NCI-H2171 treated with DMSO at 0.1 percent for 48 hours (cell line): ENCODE measurements around the gene PTPRN2.
"Not testable (repeated sequence)": the region's sequence is repeated elsewhere in the genome, so short reads cannot be mapped to it uniquely, and the experiment has no call there.

Experiments used
- DNase-seq: peaks from one replicate; lab custom pipeline; 2025; lab: John Stamatoyannopoulos, UW

The PTPRN2 gene

DNA sequence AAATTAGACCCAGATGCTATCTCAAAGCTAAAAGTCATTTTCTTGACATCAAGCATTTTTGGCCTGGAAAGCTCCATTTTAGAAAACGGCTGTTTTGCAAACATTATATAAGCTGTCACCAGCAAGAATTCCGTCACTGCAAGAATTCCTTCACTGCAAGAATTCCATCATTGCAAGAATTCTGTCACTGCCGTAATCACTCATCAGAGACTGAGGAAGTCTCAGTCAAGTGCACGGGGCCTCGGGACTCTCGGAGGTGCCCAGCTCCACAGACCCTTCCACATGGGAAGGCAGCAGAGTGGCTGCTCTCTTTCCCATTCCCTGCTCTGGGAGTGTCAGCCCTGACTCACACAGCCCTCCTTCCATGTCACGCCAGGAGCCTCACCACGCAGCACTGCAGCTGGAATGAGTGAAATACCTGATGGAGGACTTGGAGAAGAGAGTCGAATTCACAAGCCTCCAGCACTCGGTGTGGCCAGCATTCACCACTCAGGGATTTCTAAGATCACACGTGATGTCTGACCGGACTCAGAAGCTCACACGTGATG lies 168.3 kb downstream of the PTPRN2 start:
- DNase-seq, result no peak

DNA sequence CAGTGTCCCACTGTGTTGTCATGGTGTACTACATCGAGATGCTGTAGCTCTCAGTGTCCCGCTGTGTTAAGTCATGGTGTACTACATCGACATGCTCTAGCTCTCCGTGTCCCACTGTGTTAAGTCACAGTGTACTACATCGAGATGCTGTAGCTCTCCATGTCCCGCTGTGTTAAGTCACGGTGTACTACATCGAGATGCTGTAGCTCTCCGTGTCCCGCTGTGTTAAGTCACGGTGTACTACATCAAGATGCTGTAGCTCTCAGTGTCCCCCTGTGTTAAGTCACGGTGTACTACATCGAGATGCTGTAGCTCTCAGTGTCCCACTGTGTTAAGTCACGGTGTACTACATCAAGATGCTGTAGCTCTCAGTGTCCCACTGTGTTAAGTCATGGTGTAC lies 169.2 kb downstream of the PTPRN2 start:
- DNase-seq, result not testable (repeated sequence)

DNA sequence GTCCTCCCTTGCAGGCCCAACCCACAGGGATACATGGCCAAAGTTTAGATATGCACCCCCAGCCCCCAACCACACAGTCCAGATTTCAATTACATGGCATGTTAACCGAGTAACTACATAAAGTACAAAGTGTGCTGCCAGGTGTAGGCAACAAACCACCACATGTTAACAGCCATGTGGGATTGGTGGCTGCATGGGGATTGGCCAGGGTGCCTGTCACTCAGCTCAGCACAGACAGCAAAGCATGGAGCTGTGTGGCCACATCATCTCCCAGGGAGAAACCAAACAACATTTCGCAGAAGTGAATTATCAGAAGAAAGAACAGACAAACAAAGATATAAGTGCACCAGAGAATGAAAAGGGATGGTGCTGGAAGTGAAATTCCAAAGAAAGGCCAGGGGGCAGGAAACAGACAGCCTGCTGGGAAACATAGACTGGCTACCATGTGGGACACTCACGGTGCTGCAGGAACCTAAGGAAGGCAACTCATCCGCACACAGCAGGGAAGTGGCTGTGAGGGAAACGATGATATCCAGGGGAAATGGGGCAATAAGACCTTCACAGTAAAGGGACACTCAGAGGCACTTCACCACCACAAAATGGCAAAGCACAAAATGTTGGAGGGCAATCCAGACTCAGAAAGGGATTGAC lies 171.2 kb downstream of the PTPRN2 start:
- no peak for DNase-seq

DNA sequence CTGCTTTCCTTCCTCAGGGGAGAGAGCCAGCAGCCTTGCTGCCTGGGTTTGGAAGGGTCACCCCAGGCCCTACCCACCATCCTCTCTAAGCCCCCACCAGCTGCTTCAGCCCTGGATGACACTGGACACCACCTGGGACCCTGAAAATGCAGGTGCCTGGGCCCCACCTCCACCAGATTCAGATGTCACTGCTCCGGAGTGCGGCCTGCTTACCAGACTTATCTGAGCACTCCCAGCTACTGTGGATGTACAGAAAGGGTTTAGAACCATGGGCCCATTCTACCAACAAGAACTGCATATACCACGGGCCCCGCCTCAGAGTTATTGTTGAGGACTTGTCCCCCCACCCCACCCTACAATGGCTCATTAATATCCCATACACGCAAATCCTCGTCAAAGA lies 172.3 kb downstream of the PTPRN2 start:
- no peak for DNase-seq

DNA sequence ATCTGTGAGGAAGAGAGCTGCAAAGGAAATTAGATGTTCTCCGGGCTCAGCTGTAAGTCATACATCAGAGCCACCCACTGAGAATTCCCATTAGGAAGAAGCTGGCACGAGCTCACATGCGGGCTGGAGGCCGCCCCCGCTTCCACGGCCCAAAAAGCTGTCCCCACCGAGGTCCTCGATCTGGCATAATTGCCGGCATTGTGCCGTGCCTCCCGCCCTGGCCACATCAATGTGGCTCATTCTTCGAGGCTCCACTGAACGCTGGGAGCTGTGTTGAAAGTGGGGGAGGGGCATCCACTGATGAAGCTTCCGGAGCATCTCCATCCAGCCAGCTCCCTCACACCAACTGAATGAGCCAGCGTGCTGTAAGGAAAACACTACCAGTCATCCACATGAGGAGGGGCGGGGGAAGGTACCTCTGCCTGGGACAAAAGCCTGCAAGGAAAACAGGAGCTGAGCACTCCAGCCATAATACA lies 173.1 kb downstream of the PTPRN2 start:
- DNase-seq, result peak; percentile 5

DNA sequence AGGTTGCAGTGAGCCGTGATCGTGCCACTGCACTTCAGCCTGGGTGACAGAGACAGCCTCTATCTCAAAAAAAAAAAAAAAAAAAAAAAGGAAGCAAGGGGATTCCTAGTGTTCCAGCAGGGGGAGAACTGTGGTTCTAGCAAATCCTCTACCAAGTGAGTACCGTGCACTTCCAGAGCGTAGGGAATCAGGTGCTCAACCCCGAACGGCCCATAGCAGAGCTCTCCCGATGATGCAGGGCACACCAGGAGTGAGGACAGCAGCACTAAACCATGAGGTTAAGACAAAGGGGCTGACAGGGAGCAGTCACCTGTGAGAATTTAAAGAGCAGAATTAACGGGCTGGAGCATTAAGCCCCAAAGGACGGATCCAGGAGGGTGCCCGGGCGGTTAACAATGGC lies 173.6 kb downstream of the PTPRN2 start:
- peak; percentile 14 for DNase-seq

DNA sequence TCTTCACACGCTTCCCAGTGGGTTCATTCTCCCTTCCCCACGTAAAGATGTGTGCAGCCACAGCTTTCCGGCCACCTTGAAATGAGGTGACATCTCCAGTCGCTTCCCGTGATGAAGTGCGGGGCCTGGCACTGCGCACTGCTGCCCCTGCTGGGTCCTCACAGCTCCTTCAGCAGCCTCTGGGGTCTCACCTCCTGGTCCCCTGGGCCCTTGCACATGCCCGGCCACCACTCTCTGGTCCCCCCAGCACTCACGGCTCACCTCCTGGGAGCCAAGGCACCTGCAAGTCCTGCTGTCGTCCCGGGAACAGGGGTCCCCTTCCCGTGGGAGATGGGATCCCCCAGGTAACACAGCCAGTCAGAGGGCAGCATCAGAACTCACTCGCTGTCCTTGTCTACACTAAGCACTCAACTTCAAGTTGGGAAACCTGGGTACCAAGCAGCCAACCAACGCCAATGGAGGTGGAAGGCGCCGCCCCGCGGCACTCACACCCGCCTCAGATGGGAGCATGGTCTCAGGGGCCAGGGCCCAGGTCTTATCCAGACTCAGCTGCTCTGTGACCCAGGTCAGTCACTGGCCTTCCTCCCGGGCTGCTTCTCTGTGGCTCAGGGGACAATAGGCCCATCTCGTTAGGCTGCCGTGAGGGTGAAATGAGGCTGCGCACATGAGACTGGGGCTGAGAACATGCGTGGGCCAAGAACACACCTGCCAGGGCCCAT lies 176.2 kb downstream of the PTPRN2 start:
- DNase-seq, result no peak

DNA sequence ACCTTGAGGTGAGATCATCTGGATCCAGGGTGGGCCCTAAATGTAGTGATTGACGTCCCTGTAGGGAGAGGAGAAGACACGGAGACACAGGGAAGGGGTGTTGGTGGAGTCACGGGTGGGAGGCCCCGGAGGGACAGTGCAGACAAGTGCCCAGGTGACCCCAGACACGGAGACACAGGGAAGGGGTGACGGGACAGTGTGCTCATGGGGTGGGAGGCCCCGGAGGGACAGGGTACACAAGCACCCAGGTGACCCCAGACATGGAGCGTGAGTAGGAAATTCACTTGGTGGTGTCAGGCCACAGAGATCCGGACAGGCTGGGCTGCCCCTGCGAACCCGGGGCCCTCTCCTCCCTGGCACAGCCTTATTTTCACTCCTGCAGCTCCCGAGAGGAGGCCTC lies 176.9 kb downstream of the PTPRN2 start:
- no peak for DNase-seq

DNA sequence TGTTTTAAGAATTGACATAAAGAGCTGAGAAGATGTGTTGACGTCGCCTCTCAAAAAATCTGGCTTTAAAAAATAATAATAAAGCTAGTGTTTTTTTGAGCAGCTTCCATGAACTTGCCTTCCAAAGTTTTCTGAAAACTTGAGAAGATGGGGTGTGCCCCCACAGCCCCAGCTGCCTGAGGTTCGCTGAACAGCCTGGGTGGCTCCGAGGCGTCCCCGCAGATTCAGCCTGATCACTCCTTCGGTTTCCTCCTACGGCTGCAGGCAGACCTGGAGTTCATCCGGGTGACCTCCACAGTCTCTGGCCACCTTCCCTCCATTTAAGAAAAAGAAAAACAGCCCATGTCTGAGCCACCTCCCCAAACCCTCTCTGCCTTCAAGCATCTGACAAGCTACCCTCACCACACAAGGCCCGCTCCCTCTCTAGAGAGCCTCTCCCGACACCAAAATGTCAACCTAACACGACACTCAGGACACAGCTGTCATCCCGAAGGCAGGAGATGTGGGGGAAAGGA lies 177.8 kb downstream of the PTPRN2 start:
- no peak for DNase-seq

DNA sequence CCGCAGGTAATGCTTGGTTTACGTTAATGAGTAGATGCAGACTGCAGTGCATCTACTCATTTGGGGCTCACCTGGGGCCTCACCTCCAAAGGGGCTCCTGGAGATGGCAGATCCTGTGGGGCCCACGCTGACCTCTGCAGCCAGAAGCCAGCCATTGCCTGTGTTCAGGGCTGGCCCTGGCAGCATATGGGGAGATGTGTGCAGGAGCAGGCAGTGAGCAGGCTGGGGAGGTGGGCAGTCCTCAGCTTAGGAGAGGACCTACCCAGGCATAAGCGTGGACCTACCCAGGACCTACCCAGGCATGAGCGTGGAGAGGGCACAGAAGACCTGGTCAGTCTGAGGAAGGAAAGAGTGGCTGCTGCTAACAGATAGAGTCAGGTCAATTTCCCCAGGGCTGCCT lies 178.5 kb downstream of the PTPRN2 start:
- DNase-seq, result no peak

DNA sequence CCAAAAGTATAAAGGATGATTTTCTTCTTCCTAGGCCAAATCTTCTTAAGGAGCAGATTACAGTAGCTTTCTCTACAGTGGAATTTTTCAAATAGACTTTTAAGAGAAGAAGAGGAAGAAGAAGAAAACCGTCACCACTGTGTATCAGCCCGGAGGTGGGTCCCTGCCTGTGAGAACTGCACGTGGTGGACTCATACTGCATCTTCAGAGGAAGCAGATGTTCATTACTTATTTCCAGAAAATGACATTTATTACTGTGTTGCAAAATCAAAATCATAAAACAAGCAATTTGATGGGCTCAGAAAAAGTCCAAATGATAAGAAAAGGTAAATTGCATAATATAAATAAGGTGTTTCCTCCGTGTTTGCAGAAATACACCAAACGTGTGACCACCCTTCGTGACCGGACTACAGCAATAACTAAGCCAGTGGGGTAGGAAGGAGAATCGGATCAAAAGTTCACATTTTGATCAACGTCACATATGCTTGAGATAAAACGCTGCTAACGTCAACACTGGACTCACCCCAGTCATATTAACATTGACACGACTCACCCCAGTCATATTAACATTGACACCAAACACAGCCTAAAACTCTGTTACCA lies 179.2 kb downstream of the PTPRN2 start:
- no peak for DNase-seq

DNA sequence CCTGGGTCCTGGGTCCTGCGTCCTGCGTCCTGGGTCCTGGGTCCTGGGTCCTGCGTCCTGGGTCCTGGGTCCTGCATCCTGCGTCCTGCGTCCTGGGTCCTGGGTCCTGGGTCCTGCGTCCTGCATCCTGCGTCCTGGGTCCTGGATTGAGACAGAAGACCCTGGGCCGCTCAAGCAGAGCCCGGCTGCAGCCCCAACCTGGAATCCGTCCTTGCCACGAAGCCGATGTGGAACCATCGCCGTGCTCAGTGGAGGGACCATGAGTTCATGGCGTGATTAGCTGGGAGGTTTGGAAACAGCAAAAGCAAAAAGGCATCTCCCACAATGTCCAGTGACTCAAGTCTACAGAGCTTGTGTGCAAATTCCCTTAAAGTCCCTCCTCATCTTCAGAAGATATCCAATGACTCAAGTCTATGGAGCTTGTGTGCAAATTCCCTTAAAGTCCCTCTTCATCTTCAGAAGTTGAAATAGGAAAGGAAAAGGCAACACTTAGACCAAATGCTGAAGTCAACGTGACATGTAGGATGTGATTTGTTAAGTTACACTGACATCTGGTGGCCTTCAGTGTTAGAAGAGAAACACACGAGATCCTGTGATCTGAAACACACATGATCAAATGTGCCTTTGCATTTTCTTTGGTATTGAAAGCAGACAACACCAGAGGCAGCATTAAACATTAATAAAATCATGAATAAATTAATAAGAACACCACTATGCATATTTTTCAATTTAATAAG lies 179.9 kb downstream of the PTPRN2 start:
- peak; percentile 52 for DNase-seq

DNA sequence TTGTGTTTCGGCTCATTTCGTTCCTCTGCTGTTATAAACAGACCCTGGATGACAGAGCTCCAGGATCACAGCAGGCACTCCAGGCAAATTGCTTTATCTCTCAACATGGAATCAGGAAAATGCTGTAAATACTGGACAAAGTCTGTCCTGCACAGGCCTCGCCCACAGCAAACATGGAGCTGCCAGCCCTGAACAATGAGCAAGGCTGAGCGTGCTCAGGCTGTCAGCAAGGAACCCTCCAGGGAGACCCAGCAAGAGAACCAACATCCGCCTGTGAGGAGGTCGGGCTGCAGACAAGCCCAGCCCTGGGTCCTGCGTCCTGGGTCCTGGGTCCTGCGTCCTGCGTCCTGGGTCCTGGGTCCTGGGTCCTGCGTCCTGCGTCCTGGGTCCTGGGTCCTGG lies 180.8 kb downstream of the PTPRN2 start:
- no peak for DNase-seq

DNA sequence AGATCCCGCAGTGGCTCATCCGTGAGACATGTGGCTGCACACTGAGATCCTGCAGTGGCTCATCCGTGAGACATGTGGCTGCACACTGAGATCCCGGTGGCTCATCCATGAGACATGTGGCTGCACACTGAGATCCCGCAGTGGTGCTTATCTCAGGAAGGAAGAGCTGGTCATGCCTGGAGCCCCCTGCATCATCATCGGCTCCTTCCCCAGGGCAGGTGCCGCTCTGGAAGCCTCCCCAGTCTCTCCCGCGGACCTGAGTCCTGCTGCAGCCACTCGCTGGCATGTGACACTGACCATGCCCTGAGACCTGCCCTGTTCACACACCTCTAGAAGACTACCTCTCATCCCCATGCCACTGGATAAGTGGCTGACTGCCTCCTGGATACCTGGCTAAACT lies 181.3 kb downstream of the PTPRN2 start:
- no peak for DNase-seq

DNA sequence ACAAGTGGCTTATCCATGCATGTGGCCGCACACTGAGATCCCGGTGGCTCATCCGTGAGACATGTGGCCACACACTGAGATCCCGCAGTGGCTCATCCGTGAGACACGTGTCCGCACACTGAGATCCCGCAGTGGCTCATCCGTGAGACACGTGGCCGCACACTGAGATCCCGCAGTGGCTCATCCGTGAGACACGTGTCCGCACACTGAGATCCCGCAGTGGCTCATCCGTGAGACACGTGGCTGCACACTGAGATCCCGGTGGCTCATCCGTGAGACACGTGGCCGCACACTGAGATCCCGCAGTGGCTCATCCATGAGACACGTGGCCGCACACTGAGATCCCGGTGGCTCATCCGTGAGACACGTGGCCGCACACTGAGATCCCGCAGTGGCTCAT lies 181.9 kb downstream of the PTPRN2 start:
- DNase-seq, result not testable (repeated sequence)

DNA sequence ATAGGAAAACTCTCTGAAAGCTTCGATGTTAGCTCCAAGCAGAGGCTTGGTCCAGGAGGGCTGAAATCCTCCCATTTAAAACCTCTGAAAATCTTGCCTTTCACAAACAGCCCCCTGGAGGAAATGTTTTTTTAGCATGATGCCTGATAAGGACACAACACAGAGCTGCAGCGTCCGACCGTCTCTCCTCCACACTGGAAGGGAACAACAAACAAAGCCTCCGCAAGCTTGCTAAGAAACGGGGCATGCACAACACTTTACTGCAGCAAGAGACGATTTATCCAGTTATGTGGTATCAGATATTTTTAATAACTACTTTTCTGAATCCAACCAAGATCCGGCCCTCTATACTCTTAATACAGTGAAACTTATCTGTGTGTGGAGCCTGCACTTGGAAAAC lies 182.3 kb downstream of the PTPRN2 start:
- DNase-seq, result no peak

DNA sequence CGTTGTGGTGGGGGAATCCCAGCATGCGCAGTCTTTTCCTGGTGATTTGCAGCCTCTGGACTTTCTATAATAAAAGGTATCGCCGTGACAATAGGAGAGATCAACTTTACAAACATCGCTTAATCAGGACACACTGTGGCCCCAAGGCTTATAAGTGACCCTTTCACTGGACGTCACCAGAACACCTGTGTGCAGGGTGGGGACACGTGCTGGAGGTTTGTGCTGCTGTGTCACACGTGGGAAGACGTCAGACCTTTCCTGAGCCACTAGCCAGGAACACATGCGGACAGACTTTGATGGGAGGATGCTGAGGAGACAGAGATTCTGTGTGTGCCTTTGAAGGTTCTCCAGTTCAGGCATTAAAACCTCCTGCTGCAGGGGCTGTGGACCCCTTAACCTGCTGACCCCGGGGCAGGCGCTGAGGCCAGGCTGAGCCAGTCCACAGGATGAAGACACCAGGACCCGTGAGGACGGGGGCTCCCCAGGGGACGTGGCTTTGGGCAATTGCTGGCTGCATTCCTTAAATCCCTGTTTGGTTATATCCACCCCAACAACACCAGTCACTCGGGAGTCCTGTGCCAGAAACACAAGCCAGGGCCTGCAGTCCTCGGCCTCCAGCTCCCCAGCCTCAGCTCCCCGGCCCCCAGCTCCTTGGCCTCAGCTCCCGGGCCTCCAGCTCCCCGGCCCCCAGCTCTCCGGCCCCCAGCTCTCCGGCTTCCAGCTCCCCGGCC lies 183.4 kb downstream of the PTPRN2 start:
- no peak for DNase-seq

DNA sequence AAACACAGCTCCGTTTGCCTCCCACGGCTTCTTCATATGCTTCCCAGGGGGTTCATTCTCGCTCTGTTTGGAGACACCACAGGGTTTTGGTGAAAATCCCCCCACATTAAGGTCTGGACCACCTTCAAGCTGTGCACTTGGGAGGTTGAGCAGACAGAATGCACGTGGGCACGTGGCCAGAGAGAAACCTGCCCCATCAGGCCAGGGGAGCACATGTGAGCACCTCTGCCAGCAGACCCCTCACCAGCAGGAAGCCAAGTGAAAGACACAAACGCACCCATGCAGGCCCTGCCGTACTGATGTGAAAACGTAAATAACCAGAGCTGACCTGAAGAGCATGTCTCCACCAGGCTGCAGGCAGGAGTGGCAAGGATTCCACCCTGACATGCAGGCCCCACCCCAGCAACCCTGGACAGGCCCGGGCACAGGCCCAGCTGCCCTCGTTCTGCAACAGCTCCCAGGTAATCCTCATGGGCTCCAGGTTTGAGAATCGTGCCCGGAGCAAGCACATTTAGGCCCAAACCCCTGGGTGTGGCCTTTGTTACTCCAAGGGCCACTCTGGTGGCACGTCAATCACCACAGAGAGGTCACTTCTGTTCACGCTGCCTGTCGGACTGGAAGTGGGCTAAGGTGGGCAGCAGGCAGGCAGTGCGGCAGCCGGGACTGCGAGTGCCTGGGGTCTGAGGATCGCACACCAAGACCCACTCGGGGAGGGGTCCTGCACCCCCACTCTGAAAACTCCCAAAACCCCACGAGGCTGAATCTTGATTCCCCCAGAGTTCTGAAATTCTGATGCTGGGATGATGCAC lies 184.4 kb downstream of the PTPRN2 start:
- DNase-seq, result no peak

DNA sequence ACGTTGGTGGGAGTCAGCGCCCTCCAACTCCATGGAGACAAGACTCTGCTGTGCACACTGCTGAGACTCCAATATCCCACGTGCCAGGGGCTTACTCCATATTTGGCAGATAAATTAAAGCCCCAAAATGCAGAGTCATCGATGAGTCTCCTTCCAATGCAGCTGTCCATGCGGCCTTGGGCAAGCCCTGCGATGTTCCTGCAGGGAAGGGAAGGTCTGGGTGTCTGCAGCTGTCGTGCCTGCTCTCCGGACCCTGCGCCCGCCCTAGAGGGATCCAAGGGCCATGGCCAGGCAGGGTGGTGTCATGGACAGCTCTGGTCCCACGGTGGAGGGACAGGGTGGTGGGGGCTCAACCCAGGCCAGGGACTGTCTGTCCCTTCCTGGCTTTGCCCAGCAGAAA lies 185.2 kb downstream of the PTPRN2 start:
- no peak for DNase-seq

DNA sequence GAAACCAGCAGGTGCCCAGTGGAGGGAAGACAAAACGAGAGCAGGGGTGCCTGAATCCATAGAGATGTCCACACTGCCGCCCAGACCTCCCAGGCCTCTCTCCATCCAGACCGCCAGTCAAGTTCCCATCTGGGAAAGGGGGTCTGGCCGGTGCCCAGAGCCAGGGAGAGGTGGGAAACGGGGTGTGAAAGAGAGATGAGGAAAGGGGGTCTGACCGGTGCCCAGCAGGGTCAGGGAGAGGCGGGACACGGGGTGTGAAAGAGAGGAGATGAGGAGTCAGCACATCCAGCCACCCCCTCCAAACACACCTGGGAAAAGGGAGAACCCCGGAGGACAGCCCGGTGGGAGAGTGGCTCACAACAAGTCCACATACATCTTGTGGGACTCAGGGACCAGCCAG lies 185.8 kb downstream of the PTPRN2 start:
- DNase-seq, result no peak

DNA sequence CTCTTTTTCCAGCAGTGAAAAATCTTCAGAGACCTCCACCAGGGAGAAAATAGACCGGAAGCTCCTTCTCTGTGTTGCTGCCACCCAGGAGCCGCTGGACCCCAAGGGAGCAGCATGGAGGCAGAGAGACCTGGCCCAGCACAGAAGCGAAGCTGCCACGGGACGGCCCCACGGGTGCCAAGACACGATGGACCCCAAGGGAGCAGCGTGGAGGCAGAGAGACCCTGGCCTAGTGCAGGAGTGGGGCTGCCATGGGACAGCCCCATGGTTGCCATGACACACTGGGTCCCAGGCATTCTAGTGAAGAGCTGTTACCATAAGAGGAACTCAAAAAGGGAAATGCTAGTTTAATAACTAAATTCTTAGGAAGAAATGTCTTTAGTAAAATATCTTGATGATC lies 186.3 kb downstream of the PTPRN2 start:
- no peak for DNase-seq
